Keratinocyte (primary cell): ENCODE results near the gene OTX1. TPM values are rescaled to one million over a fixed set of nuclear protein-coding genes. Genes with fewer than 3 reads are reported as not detected.
A peak's percentile ranks its signal among the peaks of the same experiment; 100 is the strongest.

Experiments used
- DNase-seq: peaks from one replicate; pipeline ENCODE4 v3.0.0-alpha.2; 2011; ENCODE audit warnings: low read depth, missing footprints, low spot score
- FAIRE-seq: peaks from 2 replicates; lab custom pipeline; 2011; peaks lifted over from hg19 to GRCh38; lab: Jason Lieb, UNC
- H2AFZ ChIP-seq: 2 replicates; pipeline ENCODE4 v1.6.0; 2012; ENCODE audit warnings: low read length, control low read depth, inconsistent platforms; ENCODE audit not compliant: control insufficient read depth
- H3K27ac ChIP-seq: 2 replicates; pipeline ENCODE4 v1.5.1; 2011; ENCODE audit warnings: low read length; ENCODE audit not compliant: control insufficient read depth, insufficient read depth
- H3K27me3 ChIP-seq: 3 replicates; pipeline ENCODE4 v1.6.0; 2011; ENCODE audit warnings: low read length; ENCODE audit not compliant: control insufficient read depth, insufficient read depth; ENCODE audit errors: extremely low read depth
- H3K36me3 ChIP-seq, 2 experiments: 2 replicates in 1 of 2; 3 replicates in 1 of 2; pipeline ENCODE4 v1.5.1; 2011; ENCODE audit warnings: low read length in 2 of 2, mild to moderate bottlenecking in 1 of 2; ENCODE audit not compliant: control insufficient read depth in 2 of 2, insufficient read depth in 2 of 2; ENCODE audit errors: extremely low read depth in 1 of 2
- H3K4me1 ChIP-seq: 3 replicates; pipeline ENCODE4 v1.5.1; 2011; ENCODE audit warnings: low read length; ENCODE audit not compliant: control insufficient read depth, insufficient read depth; ENCODE audit errors: extremely low read depth
- H3K4me2 ChIP-seq: 3 replicates; pipeline ENCODE4 v1.6.0; 2011; ENCODE audit warnings: low read depth, low read length; ENCODE audit not compliant: control insufficient read depth, insufficient read depth; ENCODE audit errors: extremely low read depth
- H3K4me3 ChIP-seq, 3 experiments: fragments of 200-600 bp in 1 of 3; sonication (generic) in 1 of 3; 2 replicates in 2 of 3; 3 replicates in 1 of 3; pipeline ENCODE4 v1.5.1; 2011 to 2016; ENCODE audit warnings: low read length in 3 of 3, mild to moderate bottlenecking in 3 of 3, control low read depth in 2 of 3, inconsistent platforms in 1 of 3, low read depth in 1 of 3, mixed read lengths in 1 of 3, mixed run types in 1 of 3, moderate library complexity in 1 of 3; ENCODE audit not compliant: control insufficient read depth in 2 of 3, insufficient read depth in 2 of 3; ENCODE audit errors: extremely low read depth in 1 of 3
- H3K79me2 ChIP-seq: 2 replicates; pipeline ENCODE4 v1.6.0; 2012; ENCODE audit warnings: low read length; ENCODE audit not compliant: control insufficient read depth, insufficient read depth
- H3K9ac ChIP-seq: 3 replicates; pipeline ENCODE4 v1.6.0; 2011; ENCODE audit warnings: low read length; ENCODE audit not compliant: control insufficient read depth, insufficient read depth; ENCODE audit errors: extremely low read depth
- H3K9me1 ChIP-seq: 3 replicates; pipeline ENCODE4 v1.6.0; 2011; ENCODE audit warnings: low read length; ENCODE audit not compliant: control insufficient read depth, insufficient read depth; ENCODE audit errors: extremely low read depth
- H3K9me3 ChIP-seq: 2 replicates; pipeline ENCODE4 v1.5.1; 2012; ENCODE audit warnings: low read depth, low read length; ENCODE audit not compliant: control insufficient read depth
- H4K20me1 ChIP-seq: 3 replicates; pipeline ENCODE4 v1.6.0; 2011; ENCODE audit warnings: low read length; ENCODE audit not compliant: control insufficient read depth, insufficient read depth; ENCODE audit errors: extremely low read depth
- CTCF ChIP-seq, 3 experiments: IDR thresholded peaks in 1 of 3; conservative IDR thresholded peaks in 1 of 3; optimal IDR thresholded peaks in 1 of 3; 2 replicates in 2 of 3; 3 replicates in 1 of 3; pipeline versions ENCODE3 to v1.5.1; 2011; ENCODE audit warnings: low read length in 3 of 3, mild to moderate bottlenecking in 3 of 3, moderate library complexity in 2 of 3, control low read depth in 1 of 3, inconsistent platforms in 1 of 3; ENCODE audit not compliant: insufficient read depth in 2 of 3; ENCODE audit errors: extremely low read depth in 1 of 3
- EZH2 ChIP-seq: IDR thresholded peaks from one replicate; pipeline ENCODE4 v1.6.1; 2012; ENCODE audit warnings: inconsistent platforms, mild to moderate bottlenecking, low read length, moderate library complexity
- dilution Hi-C: fragments of 300-500 bp; cut with MboI; formaldehyde crosslinking; loops from one replicate; pipeline ENCODE4 v1.7.0; 2020; ENCODE audit warnings: low sequenced_read_pairs; ENCODE audit not compliant: extremely low pct_ligation_motif_present
- polyA plus RNA-seq, 5 experiments: library from polyadenylated mRNA; depleted of rRNA in 3 of 5; stranded (reverse) in 3 of 5; stranded (forward) in 1 of 5; unstranded in 1 of 5; fragments of >200 nt; gene quantifications; 1 replicate in 1 of 5; 2 replicates in 3 of 5; 3 replicates in 1 of 5; pipeline versions ENCODE4 v1.2.1 to v1.2.3, GENCODE V29; 2011 to 2012; ENCODE audit warnings: missing spikeins in 2 of 5, low read depth in 1 of 5, low replicate concordance in 1 of 5

The OTX1 gene
- polyA plus RNA-seq, 1 donor (not counting 4 experiments of a cell fraction or from before 2014, with no cell fraction given) = 0.28 TPM

- no peaks in the 10 kb centered on the region for H3K27me3 ChIP-seq
- FAIRE-seq (no peak), DNase-seq (no peak)
- H3K4me1 ChIP-seq = peaks cover 20% of the 10 kb centered on the region
- H3K36me3 ChIP-seq = no peaks in the 10 kb centered on the region
- H2AFZ ChIP-seq = no peak overlapping the region
- H3K9ac ChIP-seq = no peak overlapping the region
- no peaks in the 10 kb centered on the region for H4K20me1 ChIP-seq
- no peaks in the 10 kb centered on the region for H3K9me1 ChIP-seq
- H3K4me3 ChIP-seq = no peak overlapping the region
- dilution Hi-C loops = no loop called here
- TF ChIP-seq EZH2 (no peak), CTCF (optimal IDR thresholded peaks at IDR 0.05 in 1 of 3, IDR thresholded peaks at IDR 0.05 in 1 of 3, conservative IDR thresholded peaks at IDR 0.05 in 1 of 3; ENCODE audit: extremely low read depth in 1 of 3, insufficient read depth in 2 of 3, low read length in 3 of 3) (no peak)
- no peaks in the 10 kb centered on the region for H3K79me2 ChIP-seq
- H3K27ac ChIP-seq = no peak overlapping the region
- H3K4me2 ChIP-seq = no peak overlapping the region
- H3K9me3 ChIP-seq = no peaks in the 10 kb centered on the region
Measured at GRCh38 chr2:63044362-63045327, 6.0 kb upstream of the OTX1 start.

- Histone ChIP-seq H3K27me3 (no peaks in the 10 kb centered on the region), H3K79me2 (peaks cover 5% of the 10 kb centered on the region), H3K4me1 (peaks cover 20% of the 10 kb centered on the region), H3K27ac (peak overlapping the region; percentile 82), H3K4me3 (peak overlapping the region in 2 of 3 experiments; percentile 85 to 90), H3K4me2 (peak overlapping the region; percentile 100), H2AFZ (peak overlapping the region; percentile 12), H3K36me3 (no peaks in the 10 kb centered on the region), H3K9me1 (no peaks in the 10 kb centered on the region), H3K9me3 (no peaks in the 10 kb centered on the region), H3K9ac (peak overlapping the region; percentile 80), H4K20me1 (no peaks in the 10 kb centered on the region)
- TF ChIP-seq EZH2 = no peak
- peak in 1 of 3 experiments; percentile 10 for TF ChIP-seq CTCF (optimal IDR thresholded peaks at IDR 0.05 in 1 of 3, IDR thresholded peaks at IDR 0.05 in 1 of 3, conservative IDR thresholded peaks at IDR 0.05 in 1 of 3; ENCODE audit: extremely low read depth in 1 of 3, insufficient read depth in 2 of 3, low read length in 3 of 3)
- dilution Hi-C loops = no loop called here
- FAIRE-seq (no peak), DNase-seq (no peak)
Measured at GRCh38 chr2:63046552-63046951, 4.1 kb upstream of the OTX1 start.
